Activated CD4-positive, CD25-positive, alpha-beta regulatory T cell (primary cell): ENCODE data around the gene VSIG4.
"Not testable (repeated sequence)": the region's sequence is repeated elsewhere in the genome, so short reads cannot be mapped to it uniquely, and the experiment has no call there.

Experiments used
- DNase-seq, 4 experiments: peaks; one replicate each; lab custom pipeline; 2025; lab: John Stamatoyannopoulos, UW

VSIG4 gene

GRCh38 chrX:65977161-65977560, 62.7 kb downstream of the VSIG4 start:
- DNase-seq: not testable (repeated sequence)

- no peak for DNase-seq
Observed at GRCh38 chrX:65976161-65976560, 63.7 kb downstream of the VSIG4 start.

- DNase-seq: not testable (repeated sequence)
Observed at GRCh38 chrX:65975161-65975751, 64.6 kb downstream of the VSIG4 start.
